ENCODE data around the gene EPB41L4B.

EPB41L4B gene

GRCh38 chr9:109317979-109318741, 2.7 kb downstream of the EPB41L4B start:
- in situ Hi-C loops (cut with MboI; ENCODE audit: low pct_unique_long_range_greater_than_20kb, low sequenced_read_pairs, unreplicated experiment): no loop called here
- TF ChIP-seq CTCF (IDR thresholded peaks at IDR 0.05; ENCODE audit: extremely low read depth, insufficient read depth, missing control alignments): no peak

GRCh38 chr9:109317311-109317978, 3.4 kb downstream of the EPB41L4B start:
- DNase-seq (ENCODE audit: low spot score): no peak
- no peak for TF ChIP-seq CTCF (IDR thresholded peaks at IDR 0.05; ENCODE audit: extremely low read depth, insufficient read depth, missing control alignments)
- in situ Hi-C loops (cut with MboI; ENCODE audit: low pct_unique_long_range_greater_than_20kb, low sequenced_read_pairs, unreplicated experiment): no loop called here

More at GRCh38 chr9:109317979-109318741, 2.7 kb downstream of the EPB41L4B start:
- no peak for DNase-seq (ENCODE audit: low spot score)

- no peak for DNase-seq (ENCODE audit: low spot score)
- in situ Hi-C loops (cut with MboI; ENCODE audit: low pct_unique_long_range_greater_than_20kb, low sequenced_read_pairs, unreplicated experiment): no loop called here
- no peak for TF ChIP-seq CTCF (IDR thresholded peaks at IDR 0.05; ENCODE audit: extremely low read depth, insufficient read depth, missing control alignments)
Measured at GRCh38 chr9:109316207-109316640, 4.6 kb downstream of the EPB41L4B start.

- DNase-seq (ENCODE audit: low spot score): no peak
- in situ Hi-C loops (cut with MboI; ENCODE audit: low pct_unique_long_range_greater_than_20kb, low sequenced_read_pairs, unreplicated experiment): no loop called here
- TF ChIP-seq CTCF (IDR thresholded peaks at IDR 0.05; ENCODE audit: extremely low read depth, insufficient read depth, missing control alignments): no peak
Measured at GRCh38 chr9:109315480-109316206, 5.2 kb downstream of the EPB41L4B start.

GRCh38 chr9:109314011-109314531, 6.8 kb downstream of the EPB41L4B start:
- no peak for DNase-seq (ENCODE audit: low spot score)
- in situ Hi-C loops (cut with MboI; ENCODE audit: low pct_unique_long_range_greater_than_20kb, low sequenced_read_pairs, unreplicated experiment): no loop called here
- no peak for TF ChIP-seq CTCF (IDR thresholded peaks at IDR 0.05; ENCODE audit: extremely low read depth, insufficient read depth, missing control alignments)

- DNase-seq (ENCODE audit: low spot score): no peak
- TF ChIP-seq CTCF (IDR thresholded peaks at IDR 0.05; ENCODE audit: extremely low read depth, insufficient read depth, missing control alignments): no peak
- in situ Hi-C loops (cut with MboI; ENCODE audit: low pct_unique_long_range_greater_than_20kb, low sequenced_read_pairs, unreplicated experiment): no loop called here
Measured at GRCh38 chr9:109313351-109313750, 7.5 kb downstream of the EPB41L4B start.

All from GM13977 (cell line).